Activated naive CD4-positive, alpha-beta T cell treated with anti-CD3 and anti-CD28 coated beads, Interleukin-2, amount 50 U/mL, for 72 hours (primary cell): ENCODE measurements around the gene ZNF525. TPM values are rescaled to one million over a fixed set of nuclear protein-coding genes. Genes with fewer than 3 reads are reported as not detected.
"Not testable (repeated sequence)": the region's sequence is repeated elsewhere in the genome, so short reads cannot be mapped to it uniquely, and the experiment has no call there.

Experiments used
- ATAC-seq, 2 donors: fragments of 150-1000 bp; cut with Tn5 transposase; 2 replicates each; pipeline ENCODE4 v1.10.0; 2021; ENCODE audit warnings: mild to moderate bottlenecking in 2 of 2, moderate library complexity in 2 of 2
- DNase-seq, 2 donors: peaks; one replicate each; pipeline ENCODE4 v3.0.0; 2021 to 2022; ENCODE audit warnings: low spot score in 2 of 2
- H3K27ac Mint-ChIP-seq, 2 donors: one replicate each; pipeline ENCODE4 v1.8.0; 2022; ENCODE audit warnings: mild to moderate bottlenecking in 2 of 2, mixed read lengths in 2 of 2
- H3K36me3 Mint-ChIP-seq, 2 donors: one replicate each; pipeline ENCODE4 v1.8.0; 2022; ENCODE audit warnings: mixed read lengths in 2 of 2
- H3K9me3 Mint-ChIP-seq, 2 donors: one replicate each; pipeline ENCODE4 v1.8.0; 2022; ENCODE audit warnings: mixed read lengths in 2 of 2
- total RNA-seq, 2 donors: library from RNA; stranded (reverse); gene quantifications; one replicate each; pipeline ENCODE4 v1.2.3, GENCODE V29; 2022

ZNF525 gene
- total RNA-seq, 2 donors from 2014 or later = 19.3 to 27.4 TPM

- Mint-ChIP-seq H3K27ac (no peak overlapping the region), H3K36me3 (peaks cover 54 to 66% of the 10 kb centered on the region in 2 donors), H3K9me3 (peaks cover 48 to 49% of the 10 kb centered on the region in 2 donors)
- ATAC-seq (no peak), DNase-seq (no peak)
Observed at GRCh38 chr19:53388904-53389303, 23.4 kb downstream of the ZNF525 start.

GRCh38 chr19:53389571-53389970 lies 24.1 kb downstream of the ZNF525 start:
- DNase-seq (no peak), ATAC-seq (no peak)
- H3K9me3 Mint-ChIP-seq = peaks cover 46 to 47% of the 10 kb centered on the region in 2 donors
- H3K36me3 Mint-ChIP-seq = peaks cover 48 to 62% of the 10 kb centered on the region in 2 donors
- H3K27ac Mint-ChIP-seq = no peak overlapping the region

- H3K36me3 Mint-ChIP-seq = peaks cover 44 to 58% of the 10 kb centered on the region in 2 donors
- peaks cover 42 to 43% of the 10 kb centered on the region in 2 donors for H3K9me3 Mint-ChIP-seq
- no peak for DNase-seq
- ATAC-seq = no peak
- H3K27ac Mint-ChIP-seq = no peak overlapping the region
Observed at GRCh38 chr19:53389978-53390377, 24.5 kb downstream of the ZNF525 start.

- peak; percentile 1 to 6 for ATAC-seq
- Mint-ChIP-seq H3K27ac (peak overlapping the region; percentile 92 to 94), H3K36me3 (peaks cover 24 to 56% of the 10 kb centered on the region in 2 donors), H3K9me3 (peaks cover 15 to 17% of the 10 kb centered on the region in 2 donors)
- no peak for DNase-seq
Observed at GRCh38 chr19:53394522-53394973, 29.0 kb downstream of the ZNF525 start.

GRCh38 chr19:53394974-53395839 lies 29.7 kb downstream of the ZNF525 start, which contains the start of gene ZNF765:
TSS of gene ZNF765 (plus strand) at chr19:53395149. CDS start at chr19:53398016, 2,867 bp downstream.
- Mint-ChIP-seq H3K36me3 (peaks cover 24 to 56% of the 10 kb centered on the region in 2 donors), H3K27ac (peak within 1 kb of the TSS; percentile 92 to 94), H3K9me3 (peaks cover 13 to 16% of the 10 kb centered on the region in 2 donors)
- ATAC-seq = peak; percentile 99
- peak; percentile 94 to 97 for DNase-seq

- not testable (repeated sequence) for ATAC-seq, DNase-seq
- H3K9me3 Mint-ChIP-seq = peaks cover 9 to 13% of the 10 kb centered on the region in 2 donors
- peaks cover 26 to 57% of the 10 kb centered on the region in 2 donors for H3K36me3 Mint-ChIP-seq
- peak overlapping the region; percentile 92 to 94 for H3K27ac Mint-ChIP-seq
Observed at GRCh38 chr19:53395840-53396524, 30.5 kb downstream of the ZNF525 start.

- peak overlapping the region in 1 of 2 donors; percentile 94 for H3K27ac Mint-ChIP-seq
- no peak for ATAC-seq
- H3K36me3 Mint-ChIP-seq = peaks cover 31 to 62% of the 10 kb centered on the region in 2 donors
- H3K9me3 Mint-ChIP-seq = peaks cover 10 to 14% of the 10 kb centered on the region in 2 donors
- DNase-seq = no peak
Observed at GRCh38 chr19:53396525-53396868, 31.0 kb downstream of the ZNF525 start.

GRCh38 chr19:53397918-53398317 lies 32.4 kb downstream of the ZNF525 start:
- Mint-ChIP-seq H3K36me3 (peaks cover 46 to 76% of the 10 kb centered on the region in 2 donors), H3K27ac (peak overlapping the region in 1 of 2 donors; percentile 29), H3K9me3 (peaks cover 10 to 14% of the 10 kb centered on the region in 2 donors)
- DNase-seq, ATAC-seq: not testable (repeated sequence)

GRCh38 chr19:53409505-53410204 lies 44.1 kb downstream of the ZNF525 start:
- H3K27ac Mint-ChIP-seq = no peak overlapping the region
- DNase-seq = no peak
- H3K36me3 Mint-ChIP-seq = peaks cover 83 to 84% of the 10 kb centered on the region in 2 donors
- H3K9me3 Mint-ChIP-seq = peaks cover 45 to 50% of the 10 kb centered on the region in 2 donors
- no peak for ATAC-seq

GRCh38 chr19:53420520-53421315 lies 55.2 kb downstream of the ZNF525 start:
- not testable (repeated sequence) for DNase-seq, ATAC-seq, H3K27ac Mint-ChIP-seq
- Mint-ChIP-seq H3K36me3 (peaks cover 7 to 18% of the 10 kb centered on the region in 2 donors), H3K9me3 (peaks cover 10 to 14% of the 10 kb centered on the region in 2 donors)

- ATAC-seq (no peak), DNase-seq (no peak)
- H3K36me3 Mint-ChIP-seq = peaks cover 2 to 12% of the 10 kb centered on the region in 2 donors
- no peak overlapping the region for H3K27ac Mint-ChIP-seq
- H3K9me3 Mint-ChIP-seq = peaks cover 2 to 8% of the 10 kb centered on the region in 2 donors
Observed at GRCh38 chr19:53422551-53422950, 57.0 kb downstream of the ZNF525 start.

- H3K9me3 Mint-ChIP-seq, H3K36me3 Mint-ChIP-seq, H3K27ac Mint-ChIP-seq, ATAC-seq, DNase-seq: not testable (repeated sequence)
Observed at GRCh38 chr19:53423074-53423473, 57.6 kb downstream of the ZNF525 start.

- ATAC-seq, DNase-seq, H3K27ac Mint-ChIP-seq, H3K9me3 Mint-ChIP-seq, H3K36me3 Mint-ChIP-seq: not testable (repeated sequence)
Observed at GRCh38 chr19:53423680-53424079, 58.2 kb downstream of the ZNF525 start.

- ATAC-seq = peak; percentile 76 to 85
- H3K9me3 Mint-ChIP-seq = no peaks in the 10 kb centered on the region
- no peaks in the 10 kb centered on the region for H3K36me3 Mint-ChIP-seq
- peak; percentile 57 to 64 for DNase-seq
- no peak overlapping the region for H3K27ac Mint-ChIP-seq
Observed at GRCh38 chr19:53424968-53425597, 59.6 kb downstream of the ZNF525 start.

- peaks cover 5 to 8% of the 10 kb centered on the region in 2 donors for H3K9me3 Mint-ChIP-seq
- peaks cover 42 to 43% of the 10 kb centered on the region in 2 donors for H3K36me3 Mint-ChIP-seq
- ATAC-seq = peak; percentile 98 to 99
- peak; percentile 97 to 98 for DNase-seq
- peak within 1 kb of the TSS; percentile 89 to 98 for H3K27ac Mint-ChIP-seq
Observed at GRCh38 chr19:53431399-53432087, 66.0 kb downstream of the ZNF525 start, which contains the start of gene ZNF761. TSS of gene ZNF761 (plus strand) at chr19:53431984. CDS start at chr19:53447269, 15,285 bp downstream.
